Activated CD8-positive, alpha-beta memory T cell treated with anti-CD3 and anti-CD28 coated beads for 36 hours (primary cell): ENCODE data around the gene RIN3. TPM values are rescaled to one million over a fixed set of nuclear protein-coding genes. Genes with fewer than 3 reads are reported as not detected.

ENCODE experiments used
- CTCF ChIA-PET: fragments of 350-600 bp; sonication (Branson Sonifier 250); formaldehyde crosslinking; loops from one replicate; lab custom pipeline; 2021; ENCODE audit warnings: antibody characterized with exemption; lab: Charles Lee
- POLR2A ChIA-PET: fragments of 350-600 bp; sonication (Branson Sonifier 250); formaldehyde crosslinking; loops from one replicate; lab custom pipeline; 2021; ENCODE audit warnings: antibody characterized with exemption; lab: Charles Lee
- total RNA-seq, 2 experiments: library from RNA; stranded (reverse); gene quantifications; one replicate each; pipeline ENCODE4 v1.2.3, GENCODE V29; 2021

Gene RIN3
- total RNA-seq, 2 experiments from 2014 or later = 61.1 to 62.2 TPM

DNA sequence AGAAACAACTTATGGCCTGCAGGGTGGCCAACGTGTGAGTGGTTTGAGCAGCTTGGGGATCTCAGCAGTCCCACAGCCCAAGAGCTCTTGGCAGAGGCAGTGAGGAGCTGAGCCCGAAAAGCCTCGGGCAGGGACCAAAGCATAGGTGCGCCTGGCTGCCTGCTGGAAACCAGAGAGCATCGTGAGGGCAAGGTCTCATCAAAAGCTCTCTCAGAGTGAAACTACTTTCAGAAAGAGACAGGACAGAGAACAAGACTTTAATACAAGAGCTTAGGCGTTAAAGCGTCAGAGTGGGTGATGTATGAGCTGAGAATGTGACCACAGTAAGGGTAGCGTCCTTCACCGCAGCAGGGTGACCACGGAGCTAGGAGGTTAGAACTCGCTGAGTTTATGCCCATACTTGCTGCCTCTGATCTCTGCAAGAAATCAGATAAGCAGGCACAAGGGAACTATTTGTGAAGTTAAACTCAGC lies 204.0 kb downstream of the RIN3 start:
- ChIA-PET CTCF (interaction anchor here (0.6 to 0.8 kb wide), 2 partner anchors 13 to 68 kb away, joined by 3 to 6 read pairs; no protein-coding TSS in a partner anchor), POLR2A (no interaction called here)

DNA sequence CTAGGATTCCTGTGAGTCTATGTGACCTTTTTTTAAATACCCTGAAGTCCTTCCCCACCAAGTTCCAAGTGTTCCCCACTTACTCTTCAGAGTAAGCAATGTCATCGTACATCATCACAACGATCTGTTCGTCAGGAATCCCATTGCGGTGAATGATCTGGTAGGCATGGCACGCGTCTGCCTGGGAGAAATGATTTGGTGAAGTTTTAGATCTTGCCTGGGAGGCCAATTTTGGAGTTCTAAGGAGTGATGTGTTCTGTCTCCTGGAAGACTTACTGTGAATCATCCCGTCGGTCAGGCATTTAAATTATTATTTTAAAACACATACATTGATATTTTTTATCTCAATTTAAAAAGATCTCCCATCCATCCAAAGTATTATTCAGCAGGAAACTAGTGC lies 205.1 kb downstream of the RIN3 start:
- CTCF ChIA-PET = no interaction called here
- POLR2A ChIA-PET = no interaction called here

DNA sequence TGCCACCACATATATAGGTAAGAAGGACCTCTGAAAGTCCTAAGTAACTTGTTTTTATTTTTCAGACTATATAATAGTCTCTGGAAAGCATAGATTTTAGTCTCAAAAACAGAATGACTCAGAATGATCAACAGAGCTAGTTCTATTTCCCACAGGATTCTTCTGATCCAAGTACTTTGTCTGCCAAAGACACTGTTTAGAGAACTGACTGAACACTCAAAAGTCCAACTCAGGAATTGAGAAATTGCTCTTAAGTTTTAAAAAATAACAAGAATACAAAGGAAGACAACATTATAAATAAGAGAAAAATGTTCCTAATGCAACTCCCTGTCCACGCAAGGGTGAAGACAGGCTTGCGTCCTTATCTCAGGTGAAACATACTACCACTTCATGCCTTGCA lies 205.8 kb downstream of the RIN3 start:
- ChIA-PET POLR2A (no interaction called here), CTCF (no interaction called here)

DNA sequence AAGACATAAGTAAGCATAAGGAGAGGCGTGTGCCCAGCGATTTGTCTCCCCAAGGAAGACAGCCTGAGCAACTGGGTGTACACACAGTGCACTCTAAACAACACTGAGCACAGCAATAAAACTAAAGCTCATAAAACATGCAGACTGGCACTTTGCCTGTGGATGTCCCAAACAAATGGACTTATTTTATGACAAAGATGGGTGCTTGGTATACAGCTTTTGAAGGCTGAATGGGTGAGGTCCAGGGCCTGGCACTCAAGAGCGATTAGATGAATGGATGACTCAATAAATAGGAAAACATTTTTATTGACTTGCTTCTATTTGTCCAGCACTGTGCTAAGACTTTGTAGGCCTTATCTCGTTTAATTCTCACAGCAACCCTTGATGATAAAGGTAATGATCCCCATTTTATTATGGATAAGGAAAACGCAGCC lies 206.3 kb downstream of the RIN3 start:
- CTCF ChIA-PET = interaction anchor here (1.2 kb wide), 1 partner anchor 63 kb away, joined by 4 read pairs; no protein-coding TSS in a partner anchor
- POLR2A ChIA-PET = no interaction called here

DNA sequence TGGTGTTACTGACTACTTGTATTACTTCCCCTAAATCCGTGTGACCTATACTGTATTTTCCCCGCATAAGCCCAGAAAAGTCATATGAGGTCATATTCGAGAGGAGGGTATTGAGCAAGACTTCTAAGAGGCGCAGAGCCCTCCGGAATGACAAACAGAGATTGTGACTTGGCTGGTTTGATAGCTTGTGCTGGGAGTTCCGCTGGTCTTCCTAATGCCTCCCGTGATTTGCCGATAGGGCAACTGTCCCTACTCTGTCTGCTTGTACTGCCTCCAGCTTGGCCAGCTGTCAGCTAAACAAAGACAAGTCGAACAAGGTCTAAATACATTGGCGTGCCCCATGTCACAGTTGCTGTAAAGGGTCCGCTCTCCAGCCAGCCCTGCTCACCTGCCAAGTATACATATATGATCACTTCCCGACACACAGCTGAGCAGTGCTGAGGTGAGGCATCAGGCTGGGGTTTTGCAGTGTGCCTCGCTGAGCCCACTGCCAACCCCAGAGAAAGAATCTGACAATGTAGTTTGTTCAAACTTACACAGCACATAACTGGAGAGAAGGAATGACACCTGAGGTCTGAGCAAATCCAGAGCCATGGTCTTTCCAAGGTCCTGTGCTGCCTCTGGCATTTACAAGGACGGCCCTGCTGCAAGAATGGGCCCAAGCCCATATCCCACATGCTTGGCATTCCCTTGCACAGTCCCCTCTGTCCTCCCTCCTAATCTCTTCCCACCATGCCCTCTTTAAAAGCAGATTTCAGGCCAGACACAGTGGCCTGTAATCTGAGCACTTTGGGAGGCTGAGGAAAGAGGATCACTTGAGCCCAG lies 211.1 kb downstream of the RIN3 start:
- POLR2A ChIA-PET = no interaction called here
- CTCF ChIA-PET = no interaction called here

DNA sequence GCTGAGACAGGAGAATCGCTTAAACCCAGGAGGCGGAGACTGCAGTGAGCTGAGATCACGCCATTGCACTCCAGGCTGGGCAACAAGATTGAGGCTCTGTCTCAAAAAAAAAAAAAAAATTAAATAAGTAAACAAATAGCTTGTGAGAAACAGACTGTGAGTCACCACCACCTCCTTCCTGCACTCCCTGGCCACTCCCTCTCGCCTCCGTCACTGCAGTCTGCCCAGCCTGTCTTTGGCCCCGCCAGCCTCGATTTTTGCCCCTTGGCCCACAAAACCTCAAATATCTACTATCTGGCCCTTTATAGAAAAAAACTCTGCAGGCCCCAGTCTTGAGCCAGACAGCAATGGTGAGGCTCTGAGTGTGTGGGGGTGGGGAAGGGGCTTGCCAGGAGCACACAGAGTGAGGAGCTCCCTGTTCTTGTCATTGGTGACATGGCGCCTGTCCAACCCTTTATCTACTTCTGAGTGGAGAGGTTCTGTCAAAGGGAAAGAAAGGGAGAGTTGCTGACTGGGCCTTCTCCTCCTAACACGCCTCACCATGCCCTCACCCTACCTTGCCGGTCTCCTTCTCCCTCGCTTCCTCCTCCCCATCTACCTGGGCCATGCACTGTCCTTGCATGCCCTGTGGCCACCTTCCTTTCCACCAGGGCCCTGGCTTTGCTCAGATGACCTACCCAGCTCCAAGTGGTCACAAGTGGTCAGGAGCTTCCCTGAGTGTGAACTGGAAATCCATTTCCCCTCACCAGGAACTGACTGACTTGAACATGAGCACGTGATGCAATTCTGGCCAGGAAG lies 212.8 kb downstream of the RIN3 start:
- POLR2A ChIA-PET = interaction anchor here (1.1 kb wide), 1 partner anchor 11 kb away, joined by 9 read pairs; no protein-coding TSS in a partner anchor
- CTCF ChIA-PET = interaction anchor here (0.7 to 1.3 kb wide), 4 partner anchors 13 to 57 kb away, joined by 3 to 4 read pairs (median 3); no protein-coding TSS in a partner anchor

DNA sequence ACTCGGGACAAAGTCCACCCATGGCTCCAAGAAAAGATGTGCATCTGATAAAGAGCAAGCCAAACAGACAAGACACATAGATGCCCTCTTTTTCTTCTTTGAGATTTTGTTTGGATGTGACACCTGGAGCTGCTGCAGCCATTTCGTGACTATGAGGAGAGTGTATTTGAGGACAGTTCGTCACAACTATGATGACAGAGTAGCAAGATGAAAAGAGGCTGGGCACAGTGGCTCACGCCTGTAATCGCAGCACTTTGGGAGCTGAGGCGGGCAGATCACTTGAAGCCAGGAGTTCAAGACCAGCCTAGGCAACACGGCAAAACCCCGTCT lies 213.3 kb downstream of the RIN3 start:
- CTCF ChIA-PET = interaction anchor here (1.1 kb wide), 1 partner anchor 14 kb away, joined by 3 read pairs; no protein-coding TSS in a partner anchor
- POLR2A ChIA-PET = no interaction called here

DNA sequence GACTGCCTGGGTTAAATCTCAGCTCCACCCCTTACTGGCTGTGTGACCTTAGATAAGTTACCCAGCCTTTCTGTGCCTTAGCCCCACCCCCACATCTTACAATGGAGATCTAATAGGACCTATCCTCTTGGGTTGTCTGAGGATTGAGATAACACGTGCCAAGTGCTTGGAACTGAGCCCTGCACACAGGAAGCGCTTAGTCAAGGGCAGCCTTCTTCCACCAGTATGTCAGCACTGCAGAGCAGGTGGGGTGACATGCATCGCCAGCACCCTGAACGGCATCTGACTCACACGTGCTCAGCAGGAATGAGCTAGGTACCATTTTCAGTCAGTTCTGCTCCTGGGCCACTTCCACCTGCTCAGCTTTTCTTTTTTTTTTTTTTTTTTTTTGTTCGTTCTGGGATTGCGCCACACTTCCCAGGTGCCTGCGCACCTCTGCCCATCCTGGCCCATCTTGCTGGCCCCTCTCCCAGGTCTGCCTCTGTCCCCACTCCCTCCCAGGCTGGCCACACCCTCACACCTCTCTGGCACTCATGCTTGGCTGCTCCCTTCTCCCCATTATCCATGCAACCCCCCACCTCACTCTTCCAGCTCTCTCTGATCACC lies 215.3 kb downstream of the RIN3 start:
- CTCF ChIA-PET = interaction anchor here (0.7 to 1.6 kb wide), 3 partner anchors 26 to 65 kb away, joined by 4 to 5 read pairs (median 4); partner anchors contain the start of gene GOLGA5
- POLR2A ChIA-PET = interaction anchor here (0.6 to 0.7 kb wide), 4 partner anchors 22 to 53 kb away, joined by 3 to 4 read pairs (median 4); no protein-coding TSS in a partner anchor

DNA sequence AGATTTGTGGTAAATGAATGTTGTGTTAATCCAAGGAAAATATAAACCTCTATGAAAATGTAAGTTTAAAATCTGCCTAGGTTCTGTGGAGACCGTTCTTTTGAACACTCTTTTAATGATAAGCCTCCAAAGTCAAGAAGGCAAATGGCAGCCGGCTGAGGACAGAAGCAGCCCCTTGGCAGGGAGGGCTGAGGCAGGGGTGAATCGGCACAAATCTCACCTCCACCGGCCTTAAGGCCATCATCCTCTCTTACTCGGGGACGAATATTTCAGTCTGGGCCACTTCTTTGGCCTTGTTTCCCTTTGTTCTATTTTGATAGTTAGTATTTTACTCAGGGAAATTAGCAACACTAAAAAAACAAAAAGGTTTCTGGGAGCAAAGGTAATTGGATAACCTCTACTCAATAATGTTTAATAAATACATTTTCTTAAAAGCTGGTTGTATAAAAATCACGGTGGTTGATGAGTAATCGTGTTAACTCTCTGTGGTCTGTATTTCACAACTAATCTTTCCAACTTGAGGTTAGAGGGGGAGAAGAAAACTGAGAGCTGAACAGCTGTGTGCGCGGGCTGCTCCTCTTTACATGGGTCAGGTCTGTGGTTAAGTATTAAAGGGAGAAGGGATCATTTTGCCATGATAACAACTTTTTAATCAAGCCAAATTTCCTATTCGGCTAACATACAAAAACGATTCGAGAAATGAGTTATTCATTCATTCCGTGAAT lies 216.2 kb downstream of the RIN3 start:
- CTCF ChIA-PET = interaction anchor here (0.8 to 1.6 kb wide), 2 partner anchors 18 to 36 kb away, joined by 3 to 5 read pairs; no protein-coding TSS in a partner anchor
- POLR2A ChIA-PET = interaction anchor here (1.5 kb wide), 1 partner anchor 38 kb away, joined by 9 read pairs; no protein-coding TSS in a partner anchor

DNA sequence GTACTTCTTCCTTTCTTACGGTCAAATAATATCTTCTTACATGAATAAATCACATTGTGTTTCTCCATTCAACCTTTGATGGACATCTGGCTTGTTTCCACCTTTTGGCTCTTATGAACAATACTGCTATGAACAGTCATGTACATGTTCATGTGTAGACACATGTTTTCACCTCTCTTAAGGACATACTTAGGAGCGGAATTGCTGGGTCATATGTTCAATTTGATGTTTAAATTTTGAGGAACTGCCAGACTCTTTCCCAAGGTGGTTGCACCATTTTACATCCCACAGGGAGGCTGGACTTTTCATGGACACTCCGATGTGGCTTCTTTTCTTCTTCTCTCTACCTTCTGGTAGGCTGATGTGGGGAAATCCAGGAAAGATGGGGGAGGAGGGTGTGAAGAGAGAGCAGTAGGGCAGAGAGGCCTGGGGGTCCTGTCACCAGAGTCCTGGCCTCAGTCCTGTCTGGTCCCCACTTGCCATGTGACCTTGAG lies 218.1 kb downstream of the RIN3 start:
- POLR2A ChIA-PET = no interaction called here
- CTCF ChIA-PET = no interaction called here

DNA sequence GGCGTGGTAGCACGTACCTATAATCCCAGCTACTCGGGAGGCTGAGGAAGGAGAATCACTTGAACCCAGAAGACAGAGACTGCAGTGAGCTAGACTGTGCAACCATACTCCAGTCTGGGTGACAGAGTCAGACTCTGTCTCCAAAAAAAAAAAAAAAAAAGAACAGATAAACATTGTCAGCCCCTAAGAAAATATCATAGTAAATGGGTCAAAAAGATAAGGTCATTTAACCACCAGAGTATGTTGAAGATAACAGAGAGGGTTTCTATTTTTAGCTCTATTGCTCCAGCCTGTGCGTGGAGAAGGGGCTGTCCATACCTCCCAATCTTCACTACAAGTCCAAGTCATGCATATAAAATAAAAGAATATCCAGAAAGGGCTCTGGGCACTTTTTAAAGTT lies 219.4 kb downstream of the RIN3 start:
- POLR2A ChIA-PET = no interaction called here
- CTCF ChIA-PET = no interaction called here

DNA sequence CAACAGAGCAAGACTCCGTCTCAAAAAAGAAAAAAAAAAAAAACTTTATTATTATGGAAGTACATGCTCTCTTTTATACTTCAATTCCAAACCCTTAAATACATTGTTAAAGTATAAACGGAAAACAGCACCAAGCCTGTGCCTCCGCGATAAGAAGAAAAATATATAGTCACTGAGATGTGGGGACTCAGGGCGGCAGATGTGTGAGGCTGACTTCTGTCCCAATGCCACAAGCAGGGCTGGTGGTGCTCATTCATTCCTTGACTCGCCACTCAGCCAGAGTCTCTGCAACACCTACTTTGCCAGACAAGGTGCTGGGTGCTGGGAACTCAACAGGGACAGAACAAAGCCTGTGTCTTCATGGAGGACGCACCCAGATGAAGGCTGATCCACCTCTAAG lies 221.0 kb downstream of the RIN3 start:
- POLR2A ChIA-PET = no interaction called here

DNA sequence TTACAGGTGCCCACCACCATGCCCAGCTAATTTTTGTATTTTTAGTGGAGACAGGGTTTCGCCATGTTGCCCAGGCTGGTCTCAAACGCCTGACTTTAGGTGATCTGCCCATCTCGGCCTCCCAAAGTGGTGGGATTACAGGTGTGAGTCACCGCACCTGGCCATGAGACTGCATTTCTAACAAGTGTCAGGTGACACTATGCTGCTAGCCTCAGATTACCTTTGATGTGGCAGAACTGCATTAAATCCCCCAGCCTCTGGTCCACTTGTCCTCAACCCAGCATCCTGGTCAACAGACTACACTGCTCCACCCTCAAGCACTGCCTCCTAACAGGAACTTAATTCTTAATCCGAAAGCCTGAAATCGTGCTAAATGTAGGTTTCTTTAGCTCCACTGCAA lies 221.8 kb downstream of the RIN3 start:
- ChIA-PET CTCF (no interaction called here), POLR2A (no interaction called here)

More for the DNA sequence above, 221.0 kb downstream of the RIN3 start:
- CTCF ChIA-PET = interaction anchor here (0.6 kb wide), 1 partner anchor 7 kb away, joined by 3 read pairs; no protein-coding TSS in a partner anchor

DNA sequence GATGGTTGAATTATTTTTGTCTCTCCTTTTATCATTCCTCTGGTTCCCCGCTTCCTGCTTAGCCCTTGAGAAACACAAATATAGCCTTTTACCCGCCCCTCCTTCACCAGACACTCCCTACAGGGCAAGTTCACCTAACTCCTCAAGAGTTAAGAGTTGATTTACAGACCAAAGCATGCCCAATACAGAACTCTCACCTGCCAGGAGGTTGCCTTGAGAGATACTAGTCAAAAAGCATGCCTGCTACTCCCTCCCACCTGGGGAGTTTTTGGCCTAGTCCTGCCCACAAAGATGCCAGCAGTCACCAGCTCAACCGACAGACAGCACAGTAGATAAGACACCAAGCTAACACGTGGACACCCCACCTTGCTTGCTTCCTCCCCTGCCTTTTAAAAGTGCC lies 223.6 kb downstream of the RIN3 start:
- POLR2A ChIA-PET = no interaction called here
- CTCF ChIA-PET = no interaction called here

DNA sequence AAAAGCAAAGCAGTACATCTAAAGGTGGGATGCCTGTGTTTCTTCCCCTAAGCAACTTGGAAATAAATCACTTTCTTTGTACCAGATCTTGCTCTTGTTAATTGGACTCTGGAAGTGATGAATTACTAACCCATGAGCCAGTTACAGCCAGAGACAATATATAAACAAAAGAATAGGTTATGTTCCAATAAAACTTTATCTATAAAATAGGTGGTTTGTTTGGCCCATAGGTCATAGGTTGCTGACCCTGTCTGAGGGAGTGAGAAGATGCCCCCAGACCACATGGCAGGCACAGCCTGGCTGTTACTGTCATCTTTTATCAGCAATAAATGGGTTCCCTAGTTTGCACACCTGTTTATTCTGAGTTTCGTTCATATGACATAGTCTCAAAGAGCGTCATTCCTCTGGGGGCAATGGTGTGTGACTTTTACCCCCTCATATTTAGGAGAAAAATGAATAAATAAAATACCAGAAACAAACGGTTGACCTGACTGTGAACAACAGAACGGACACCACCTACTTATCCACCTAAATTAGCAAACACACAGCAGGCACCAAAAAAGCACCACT lies 224.1 kb downstream of the RIN3 start:
- ChIA-PET CTCF (no interaction called here), POLR2A (no interaction called here)
